ENCODE measurements around the gene KSR1.

KSR1 gene

DNA sequence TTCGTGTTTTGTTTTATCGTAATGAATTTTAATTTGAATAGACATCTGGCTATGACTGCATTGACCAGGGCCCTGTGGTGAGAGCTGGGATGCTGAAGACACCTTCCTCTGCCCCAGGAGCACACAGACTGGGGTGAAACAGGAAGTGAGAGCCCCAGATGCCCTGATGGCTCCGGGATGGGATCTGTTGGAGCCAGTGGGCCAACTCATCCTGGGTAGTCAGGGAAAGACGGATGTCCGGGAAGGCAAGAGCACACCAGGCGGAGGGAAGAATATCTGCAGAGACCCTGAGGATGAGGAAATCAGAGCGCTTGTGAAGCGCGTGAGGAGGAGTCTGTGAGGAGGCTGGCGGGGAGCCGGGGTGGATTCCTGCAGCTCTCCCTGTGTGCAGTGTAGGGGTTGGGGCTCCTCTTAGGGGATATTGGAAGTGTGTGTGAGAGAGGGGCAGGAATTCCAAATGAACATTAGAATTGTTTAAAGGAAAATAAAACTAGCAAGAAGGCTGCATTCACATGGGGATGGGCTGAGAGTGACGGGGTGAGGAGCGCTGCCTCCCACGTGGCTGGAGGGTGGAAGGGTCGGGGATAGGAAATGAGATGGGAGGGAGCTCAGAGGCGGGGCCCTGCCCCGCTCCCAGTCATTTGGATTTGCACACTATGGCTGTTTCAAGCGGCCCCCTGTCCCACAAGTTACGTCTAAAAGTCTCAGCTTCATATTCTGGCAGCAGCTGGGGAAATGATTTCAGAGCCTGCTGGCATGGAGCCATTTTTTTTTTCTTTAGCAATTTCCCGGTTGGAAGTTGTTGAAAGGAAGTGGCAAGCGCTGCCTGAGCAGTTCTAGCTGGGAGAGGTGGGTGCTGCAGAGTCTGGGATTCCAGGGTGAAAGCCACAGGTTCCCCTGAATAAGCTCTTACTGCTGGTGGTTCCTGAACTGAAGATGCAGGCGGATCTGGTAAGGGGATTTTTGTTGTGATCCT is 103.5 kb downstream of the KSR1 start:
- Histone ChIP-seq H3K27me3 (ENCODE audit: insufficient read depth, low read length) (no peaks in the 10 kb centered on the region), H3K9ac (ENCODE audit: low read depth, low read length) (no peak overlapping the region), H3K9me3 (ENCODE audit: insufficient read depth, low read depth, low read length) (no peaks in the 10 kb centered on the region), H3K27ac (ENCODE audit: low read depth, low read length) (no peak overlapping the region), H3K4me3 (ENCODE audit: low read length) (no peak overlapping the region), H3K36me3 (ENCODE audit: insufficient read depth, low read length) (peaks cover 15% of the 10 kb centered on the region; the same call in 1 of the 2 replicates), H3K4me1 (ENCODE audit: insufficient read depth, low read length) (peaks cover 15% of the 10 kb centered on the region; the same call in 1 of the 2 replicates)
- 87% methylated on average over 22 of the region's 22 CpGs for WGBS

- no peak overlapping the region for H3K9ac ChIP-seq (ENCODE audit: low read depth, low read length)
- no peak overlapping the region for H3K27ac ChIP-seq (ENCODE audit: low read depth, low read length)
- peaks cover 15% of the 10 kb centered on the region; the same call in 1 of the 2 replicates for H3K36me3 ChIP-seq (ENCODE audit: insufficient read depth, low read length)
- no peaks in the 10 kb centered on the region for H3K27me3 ChIP-seq (ENCODE audit: insufficient read depth, low read length)
- no peak overlapping the region for H3K4me3 ChIP-seq (ENCODE audit: low read length)
- 94% methylated on average over 4 of the region's 4 CpGs for WGBS
- H3K9me3 ChIP-seq (ENCODE audit: insufficient read depth, low read depth, low read length), result no peaks in the 10 kb centered on the region
- peaks cover 15% of the 10 kb centered on the region; the same call in 1 of the 2 replicates for H3K4me1 ChIP-seq (ENCODE audit: insufficient read depth, low read length)
Measured at GRCh38 chr17:27560668-27561067, 104.4 kb downstream of the KSR1 start.

- no peaks in the 10 kb centered on the region for H3K27me3 ChIP-seq (ENCODE audit: insufficient read depth, low read length)
- no peak overlapping the region for H3K9ac ChIP-seq (ENCODE audit: low read depth, low read length)
- H3K9me3 ChIP-seq (ENCODE audit: insufficient read depth, low read depth, low read length), result no peaks in the 10 kb centered on the region
- peaks cover 8% of the 10 kb centered on the region; the same call in 1 of the 2 replicates for H3K36me3 ChIP-seq (ENCODE audit: insufficient read depth, low read length)
- H3K4me1 ChIP-seq (ENCODE audit: insufficient read depth, low read length), result peaks cover 15% of the 10 kb centered on the region; the same call in 1 of the 2 replicates
- H3K4me3 ChIP-seq (ENCODE audit: low read length), result no peak overlapping the region
- H3K27ac ChIP-seq (ENCODE audit: low read depth, low read length), result no peak overlapping the region
- 92% methylated on average over 8 of the region's 8 CpGs for WGBS
Measured at GRCh38 chr17:27562777-27563455, 106.7 kb downstream of the KSR1 start.

GRCh38 chr17:27563532-27563931 is 107.3 kb downstream of the KSR1 start:
- peaks cover 15% of the 10 kb centered on the region; the same call in 1 of the 2 replicates for H3K4me1 ChIP-seq (ENCODE audit: insufficient read depth, low read length)
- H3K27ac ChIP-seq (ENCODE audit: low read depth, low read length), result no peak overlapping the region
- H3K4me3 ChIP-seq (ENCODE audit: low read length), result no peak overlapping the region
- 0 out of 2 replicates have a peak, but pooled peaks cover 3% of the 10 kb centered on the region for H3K36me3 ChIP-seq (ENCODE audit: insufficient read depth, low read length)
- H3K9ac ChIP-seq (ENCODE audit: low read depth, low read length), result no peak overlapping the region
- no peaks in the 10 kb centered on the region for H3K9me3 ChIP-seq (ENCODE audit: insufficient read depth, low read depth, low read length)
- H3K27me3 ChIP-seq (ENCODE audit: insufficient read depth, low read length), result no peaks in the 10 kb centered on the region
- WGBS, result 94% methylated on average over 7 of the region's 7 CpGs

DNA sequence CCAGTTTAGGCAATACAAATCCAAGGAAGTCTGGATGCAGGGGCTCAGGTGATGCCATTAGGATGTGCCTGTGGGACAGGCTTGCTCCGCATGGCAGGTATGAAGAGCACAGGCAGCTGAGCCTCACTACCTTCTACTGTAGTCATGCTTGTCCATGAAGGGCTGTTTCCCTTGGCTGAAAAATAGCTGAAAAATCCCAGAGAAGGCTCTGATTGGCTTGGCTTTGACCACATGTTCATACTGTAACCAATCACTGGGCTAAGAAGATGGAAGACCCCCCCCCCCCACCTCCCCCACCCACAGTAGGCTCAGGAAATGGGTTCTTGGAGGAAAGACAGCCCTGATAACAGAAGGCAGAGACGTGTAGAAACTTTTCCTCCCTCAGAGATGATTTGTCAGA is 108.2 kb downstream of the KSR1 start:
- WGBS, result 86% methylated on average over 2 of the region's 2 CpGs
- H3K9me3 ChIP-seq (ENCODE audit: insufficient read depth, low read depth, low read length), result no peaks in the 10 kb centered on the region
- no peaks in the 10 kb centered on the region for H3K27me3 ChIP-seq (ENCODE audit: insufficient read depth, low read length)
- H3K4me3 ChIP-seq (ENCODE audit: low read length), result no peak overlapping the region
- H3K27ac ChIP-seq (ENCODE audit: low read depth, low read length), result no peak overlapping the region
- H3K36me3 ChIP-seq (ENCODE audit: insufficient read depth, low read length), result 0 out of 2 replicates have a peak, but pooled peaks cover 3% of the 10 kb centered on the region
- no peak overlapping the region for H3K9ac ChIP-seq (ENCODE audit: low read depth, low read length)
- H3K4me1 ChIP-seq (ENCODE audit: insufficient read depth, low read length), result peaks cover 23% of the 10 kb centered on the region

DNA sequence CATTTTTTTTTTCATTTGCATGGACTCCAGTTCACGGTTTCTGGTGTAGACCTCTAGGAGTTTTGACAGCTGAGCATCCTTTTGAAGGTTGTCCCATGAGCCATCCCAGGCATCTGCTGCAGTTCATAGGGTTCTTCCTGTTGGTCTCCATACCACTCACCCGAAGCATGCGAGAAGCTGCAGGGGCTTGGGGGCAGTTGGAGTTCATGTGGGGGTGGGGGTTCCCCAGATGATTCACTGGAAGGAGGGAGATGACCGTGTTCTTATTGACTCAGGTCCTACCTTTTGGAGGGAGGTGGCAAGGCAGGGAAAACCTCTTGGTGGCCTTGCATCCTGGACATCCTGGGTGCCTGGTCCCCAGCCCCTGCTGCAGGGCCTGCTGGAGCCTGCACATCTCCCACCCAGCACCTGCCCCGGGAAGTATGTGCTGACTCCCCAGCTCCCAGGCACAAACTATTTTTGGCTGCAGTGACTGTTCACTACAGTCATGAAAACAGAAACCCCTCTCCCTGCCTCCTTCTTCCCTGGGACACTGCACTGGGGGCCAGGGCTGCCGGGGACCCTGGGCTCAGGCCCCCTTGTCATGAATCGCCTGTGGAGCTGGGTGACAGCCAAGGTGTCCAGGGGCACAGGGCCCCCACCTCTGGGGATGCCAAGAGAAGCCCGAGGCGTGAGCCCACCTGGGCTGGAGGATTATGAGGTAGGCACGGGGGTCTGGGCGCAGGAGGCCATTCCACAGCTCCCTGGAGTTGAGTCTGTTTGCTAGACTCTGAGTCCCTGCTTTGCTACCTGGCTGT is 109.8 kb downstream of the KSR1 start:
- H3K4me3 ChIP-seq (ENCODE audit: low read length), result no peak overlapping the region
- no peak overlapping the region for H3K27ac ChIP-seq (ENCODE audit: low read depth, low read length)
- no peak overlapping the region for H3K9ac ChIP-seq (ENCODE audit: low read depth, low read length)
- no peaks in the 10 kb centered on the region for H3K27me3 ChIP-seq (ENCODE audit: insufficient read depth, low read length)
- peaks cover 10% of the 10 kb centered on the region; the same call in 1 of the 2 replicates for H3K4me1 ChIP-seq (ENCODE audit: insufficient read depth, low read length)
- WGBS, result 90% methylated on average over 11 of the region's 11 CpGs
- no peaks in the 10 kb centered on the region for H3K9me3 ChIP-seq (ENCODE audit: insufficient read depth, low read depth, low read length)
- 0 out of 2 replicates have a peak, but pooled peaks cover 3% of the 10 kb centered on the region for H3K36me3 ChIP-seq (ENCODE audit: insufficient read depth, low read length)

- H3K27ac ChIP-seq (ENCODE audit: low read depth, low read length), result no peak overlapping the region; the same call in 1 of the 2 replicates
- WGBS, result 95% methylated on average over 14 of the region's 14 CpGs
- 0 out of 2 replicates have a peak, but pooled peaks cover 3% of the 10 kb centered on the region for H3K36me3 ChIP-seq (ENCODE audit: insufficient read depth, low read length)
- H3K27me3 ChIP-seq (ENCODE audit: insufficient read depth, low read length), result no peaks in the 10 kb centered on the region
- H3K9me3 ChIP-seq (ENCODE audit: insufficient read depth, low read depth, low read length), result no peaks in the 10 kb centered on the region
- no peak overlapping the region for H3K4me3 ChIP-seq (ENCODE audit: low read length)
- H3K4me1 ChIP-seq (ENCODE audit: insufficient read depth, low read length), result peaks cover 10% of the 10 kb centered on the region; the same call in 1 of the 2 replicates
- H3K9ac ChIP-seq (ENCODE audit: low read depth, low read length), result no peak overlapping the region
Measured at GRCh38 chr17:27566671-27567562, 110.7 kb downstream of the KSR1 start.

DNA sequence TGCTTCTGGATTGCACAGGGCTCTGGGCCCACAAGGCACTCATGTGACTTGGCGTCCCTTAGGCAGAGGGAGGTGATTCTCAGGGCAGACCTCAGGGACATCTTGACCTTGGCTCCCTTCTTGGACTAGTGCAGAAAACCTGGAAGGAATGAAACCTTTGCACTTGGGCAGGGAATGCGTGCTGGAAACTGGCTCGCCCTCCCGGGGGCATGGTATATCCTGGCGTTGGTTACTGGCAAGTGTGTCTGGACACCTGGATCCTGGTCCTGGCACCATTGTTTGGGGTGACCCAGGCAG is 111.3 kb downstream of the KSR1 start:
- WGBS, result 93% methylated on average over 5 of the region's 5 CpGs

DNA sequence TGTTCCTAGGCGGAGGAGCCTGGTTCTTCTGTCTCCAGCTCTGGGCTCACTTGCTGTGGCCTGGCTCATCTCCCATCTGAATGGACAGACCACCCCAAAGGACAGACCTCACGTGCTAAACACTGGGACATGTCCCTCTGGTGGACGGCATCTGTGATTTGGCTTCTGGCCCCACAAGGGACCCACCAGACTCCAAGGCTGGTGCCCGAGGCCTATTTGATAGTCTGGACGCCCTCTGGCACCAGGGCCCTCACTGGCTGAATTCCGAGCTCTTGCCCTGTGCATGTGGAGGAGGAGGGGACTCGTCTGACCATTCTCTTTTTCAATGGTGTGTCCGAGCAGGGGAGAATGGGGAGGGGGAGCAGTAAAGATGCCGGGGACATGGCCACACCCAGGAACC is 112.0 kb downstream of the KSR1 start:
- WGBS, result 85% methylated on average over 9 of the region's 9 CpGs
- Histone ChIP-seq H3K27me3 (ENCODE audit: insufficient read depth, low read length) (no peaks in the 10 kb centered on the region), H3K4me1 (ENCODE audit: insufficient read depth, low read length) (peaks cover 17% of the 10 kb centered on the region), H3K9me3 (ENCODE audit: insufficient read depth, low read depth, low read length) (no peaks in the 10 kb centered on the region), H3K4me3 (ENCODE audit: low read length) (no peak overlapping the region), H3K9ac (ENCODE audit: low read depth, low read length) (no peak overlapping the region), H3K36me3 (ENCODE audit: insufficient read depth, low read length) (0 out of 2 replicates have a peak, but pooled peaks cover 3% of the 10 kb centered on the region), H3K27ac (ENCODE audit: low read depth, low read length) (no peak overlapping the region)

More for the DNA sequence above, 111.3 kb downstream of the KSR1 start:
- no peak overlapping the region for H3K9ac ChIP-seq (ENCODE audit: low read depth, low read length)
- H3K27me3 ChIP-seq (ENCODE audit: insufficient read depth, low read length), result no peaks in the 10 kb centered on the region
- H3K27ac ChIP-seq (ENCODE audit: low read depth, low read length), result no peak overlapping the region
- no peaks in the 10 kb centered on the region for H3K9me3 ChIP-seq (ENCODE audit: insufficient read depth, low read depth, low read length)
- 0 out of 2 replicates have a peak, but pooled peaks cover 3% of the 10 kb centered on the region for H3K36me3 ChIP-seq (ENCODE audit: insufficient read depth, low read length)
- no peak overlapping the region for H3K4me3 ChIP-seq (ENCODE audit: low read length)
- peaks cover 10% of the 10 kb centered on the region; the same call in 1 of the 2 replicates for H3K4me1 ChIP-seq (ENCODE audit: insufficient read depth, low read length)

DNA sequence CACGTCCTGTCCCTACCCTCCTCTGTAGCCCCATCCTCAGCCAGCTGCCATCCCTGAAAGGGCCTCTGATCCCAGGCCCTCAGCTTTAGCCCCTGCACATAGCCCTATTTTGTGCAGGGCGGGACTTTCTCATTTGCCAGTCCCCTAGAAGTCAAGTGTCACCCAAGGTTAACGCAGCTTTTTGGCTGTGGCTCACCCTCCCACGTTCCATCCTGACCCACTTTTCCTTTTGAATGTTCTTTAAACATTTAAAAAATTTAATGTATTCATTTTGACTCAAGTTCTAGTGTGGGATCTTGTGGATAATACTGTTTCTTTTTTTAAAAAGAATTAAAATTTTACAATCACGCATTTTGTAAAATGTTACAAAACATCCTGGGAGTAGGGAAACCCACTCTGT is 112.6 kb downstream of the KSR1 start:
- 81% methylated on average over 4 of the region's 5 CpGs for WGBS
- Histone ChIP-seq H3K36me3 (ENCODE audit: insufficient read depth, low read length) (0 out of 2 replicates have a peak, but pooled peaks cover 3% of the 10 kb centered on the region), H3K4me1 (ENCODE audit: insufficient read depth, low read length) (peaks cover 23% of the 10 kb centered on the region), H3K27me3 (ENCODE audit: insufficient read depth, low read length) (no peaks in the 10 kb centered on the region), H3K9me3 (ENCODE audit: insufficient read depth, low read depth, low read length) (no peaks in the 10 kb centered on the region), H3K27ac (ENCODE audit: low read depth, low read length) (no peak overlapping the region), H3K4me3 (ENCODE audit: low read length) (no peak overlapping the region), H3K9ac (ENCODE audit: low read depth, low read length) (no peak overlapping the region)
